ENCODE measurements around the gene CHRNB2. TPM values are rescaled to one million over a fixed set of nuclear protein-coding genes. Genes with fewer than 3 reads are reported as not detected.

The CHRNB2 gene
- total RNA-seq, 1 donor from 2014 or later: 0.74 TPM

DNA sequence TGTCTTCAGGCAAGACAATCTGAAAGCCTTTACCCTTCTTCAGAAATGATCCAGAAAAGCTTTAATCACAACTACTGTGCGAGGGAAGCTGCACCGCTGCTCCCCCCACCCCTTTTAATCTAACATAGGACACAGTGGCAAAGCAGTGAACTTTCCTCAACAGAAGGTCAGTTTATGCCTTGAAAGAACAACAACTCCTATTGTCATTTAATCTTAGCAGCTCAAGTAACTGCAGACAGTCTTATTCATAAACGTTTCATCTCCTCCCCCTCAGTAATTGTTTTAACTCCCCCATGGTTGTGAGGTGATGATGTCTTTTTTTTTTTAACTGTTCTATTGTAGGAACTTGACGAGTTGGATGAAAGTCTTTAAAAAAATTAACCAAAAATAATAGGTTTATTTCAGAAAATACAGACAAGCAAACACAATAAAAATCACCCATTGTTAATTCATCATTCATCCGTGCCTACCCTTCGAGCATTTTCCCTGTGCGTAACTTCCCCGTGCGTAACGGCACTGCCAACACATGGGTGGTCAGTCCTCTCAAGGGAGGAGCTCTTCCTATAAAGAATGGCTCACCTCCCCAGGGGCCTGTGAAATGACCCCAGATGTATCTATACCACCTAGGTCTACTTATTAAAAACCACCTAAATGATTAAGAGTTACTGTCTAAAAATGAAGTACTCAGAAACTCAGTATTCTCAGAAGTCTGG is 43.7 kb downstream of the CHRNB2 start:
- no peaks in the 10 kb centered on the region for H3K36me3 ChIP-seq
- no peak overlapping the region for H3K4me3 ChIP-seq
- H3K27ac ChIP-seq: no peak overlapping the region
- H3K27me3 ChIP-seq: no peaks in the 10 kb centered on the region
- no peak for DNase-seq (ENCODE audit: extremely low spot score in 2 of 2)
- H3K4me1 ChIP-seq: peaks cover 19% of the 10 kb centered on the region
- no peaks in the 10 kb centered on the region for H3K9me3 ChIP-seq
- no peak for TF ChIP-seq POLR2AphosphoS5 (IDR thresholded peaks at IDR 0.05; ENCODE audit: insufficient read depth in 1 of 2, low read depth in 1 of 2)
- TF ChIP-seq POLR2A (IDR thresholded peaks at IDR 0.05): no peak
- TF ChIP-seq, protein P1, sequence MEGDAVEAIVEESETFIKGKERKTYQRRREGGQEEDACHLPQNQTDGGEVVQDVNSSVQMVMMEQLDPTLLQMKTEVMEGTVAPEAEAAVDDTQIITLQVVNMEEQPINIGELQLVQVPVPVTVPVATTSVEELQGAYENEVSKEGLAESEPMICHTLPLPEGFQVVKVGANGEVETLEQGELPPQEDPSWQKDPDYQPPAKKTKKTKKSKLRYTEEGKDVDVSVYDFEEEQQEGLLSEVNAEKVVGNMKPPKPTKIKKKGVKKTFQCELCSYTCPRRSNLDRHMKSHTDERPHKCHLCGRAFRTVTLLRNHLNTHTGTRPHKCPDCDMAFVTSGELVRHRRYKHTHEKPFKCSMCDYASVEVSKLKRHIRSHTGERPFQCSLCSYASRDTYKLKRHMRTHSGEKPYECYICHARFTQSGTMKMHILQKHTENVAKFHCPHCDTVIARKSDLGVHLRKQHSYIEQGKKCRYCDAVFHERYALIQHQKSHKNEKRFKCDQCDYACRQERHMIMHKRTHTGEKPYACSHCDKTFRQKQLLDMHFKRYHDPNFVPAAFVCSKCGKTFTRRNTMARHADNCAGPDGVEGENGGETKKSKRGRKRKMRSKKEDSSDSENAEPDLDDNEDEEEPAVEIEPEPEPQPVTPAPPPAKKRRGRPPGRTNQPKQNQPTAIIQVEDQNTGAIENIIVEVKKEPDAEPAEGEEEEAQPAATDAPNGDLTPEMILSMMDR (IDR thresholded peaks at IDR 0.05): no peak
- intact Hi-C loops (cut with DNase I): no loop called here

GRCh38 chr1:154614247-154614646 is 46.7 kb downstream of the CHRNB2 start:
- TF ChIP-seq POLR2AphosphoS5 (IDR thresholded peaks at IDR 0.05; ENCODE audit: insufficient read depth in 1 of 2, low read depth in 1 of 2) (no peak), POLR2A (IDR thresholded peaks at IDR 0.05) (no peak)
- TF ChIP-seq, protein P1 (IDR thresholded peaks at IDR 0.05): no peak

GRCh38 chr1:154614901-154615300 is 47.3 kb downstream of the CHRNB2 start:
- intact Hi-C loops (cut with DNase I): no loop called here
- no peak overlapping the region for H3K27ac ChIP-seq
- no peaks in the 10 kb centered on the region for H3K27me3 ChIP-seq
- H3K4me1 ChIP-seq: no peaks in the 10 kb centered on the region
- DNase-seq (ENCODE audit: extremely low spot score in 2 of 2): no peak
- no peak for TF ChIP-seq POLR2AphosphoS5 (IDR thresholded peaks at IDR 0.05; ENCODE audit: insufficient read depth in 1 of 2, low read depth in 1 of 2)
- no peak for TF ChIP-seq POLR2A (IDR thresholded peaks at IDR 0.05)
- TF ChIP-seq, protein P1 (IDR thresholded peaks at IDR 0.05): no peak
- no peaks in the 10 kb centered on the region for H3K36me3 ChIP-seq
- H3K4me3 ChIP-seq: no peak overlapping the region
- no peaks in the 10 kb centered on the region for H3K9me3 ChIP-seq

More at GRCh38 chr1:154614247-154614646, 46.7 kb downstream of the CHRNB2 start:
- no peaks in the 10 kb centered on the region for H3K9me3 ChIP-seq
- H3K4me1 ChIP-seq: peaks cover 4% of the 10 kb centered on the region
- no peak for DNase-seq (ENCODE audit: extremely low spot score in 2 of 2)
- intact Hi-C loops (cut with DNase I): no loop called here
- H3K4me3 ChIP-seq: no peak overlapping the region
- no peaks in the 10 kb centered on the region for H3K27me3 ChIP-seq
- H3K27ac ChIP-seq: no peak overlapping the region
- no peaks in the 10 kb centered on the region for H3K36me3 ChIP-seq

DNA sequence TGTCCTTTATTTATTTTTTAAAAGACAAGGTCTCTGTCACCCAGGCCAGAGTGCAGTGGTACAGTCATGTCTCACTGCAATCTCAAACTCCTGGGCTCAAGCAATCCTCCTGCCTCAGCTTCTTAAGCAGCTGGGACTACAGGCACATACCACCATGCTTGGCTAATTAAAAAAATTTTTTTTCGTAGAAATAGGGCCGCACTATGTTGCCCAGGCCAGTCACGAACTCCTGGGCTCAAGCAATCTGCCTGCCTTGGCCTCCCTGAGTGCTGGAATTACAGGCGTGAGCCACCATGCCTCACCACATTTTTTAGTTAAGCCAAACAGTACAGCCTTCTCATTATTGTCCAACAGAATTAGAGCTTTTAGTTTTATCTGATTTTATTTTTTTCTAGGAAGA is 47.8 kb downstream of the CHRNB2 start:
- intact Hi-C loops (cut with DNase I): no loop called here
- DNase-seq (ENCODE audit: extremely low spot score in 2 of 2): no peak
- H3K9me3 ChIP-seq: no peaks in the 10 kb centered on the region

More for the DNA sequence above, 47.8 kb downstream of the CHRNB2 start:
- Histone ChIP-seq H3K36me3 (no peaks in the 10 kb centered on the region), H3K4me1 (no peaks in the 10 kb centered on the region), H3K27ac (no peak overlapping the region), H3K4me3 (no peak overlapping the region), H3K27me3 (no peaks in the 10 kb centered on the region)
- TF ChIP-seq POLR2A (IDR thresholded peaks at IDR 0.05): no peak
- TF ChIP-seq, protein P1 (IDR thresholded peaks at IDR 0.05): no peak
- no peak for TF ChIP-seq POLR2AphosphoS5 (IDR thresholded peaks at IDR 0.05; ENCODE audit: insufficient read depth in 1 of 2, low read depth in 1 of 2)
